Measurements from ENCODE around the gene CERS5. TPM values are rescaled to one million over a fixed set of nuclear protein-coding genes. Genes with fewer than 3 reads are reported as not detected.

The CERS5 gene
- total RNA-seq, 4 donors from 2014 or later = 30.3 to 45.5 (median 40.5) TPM

DNA sequence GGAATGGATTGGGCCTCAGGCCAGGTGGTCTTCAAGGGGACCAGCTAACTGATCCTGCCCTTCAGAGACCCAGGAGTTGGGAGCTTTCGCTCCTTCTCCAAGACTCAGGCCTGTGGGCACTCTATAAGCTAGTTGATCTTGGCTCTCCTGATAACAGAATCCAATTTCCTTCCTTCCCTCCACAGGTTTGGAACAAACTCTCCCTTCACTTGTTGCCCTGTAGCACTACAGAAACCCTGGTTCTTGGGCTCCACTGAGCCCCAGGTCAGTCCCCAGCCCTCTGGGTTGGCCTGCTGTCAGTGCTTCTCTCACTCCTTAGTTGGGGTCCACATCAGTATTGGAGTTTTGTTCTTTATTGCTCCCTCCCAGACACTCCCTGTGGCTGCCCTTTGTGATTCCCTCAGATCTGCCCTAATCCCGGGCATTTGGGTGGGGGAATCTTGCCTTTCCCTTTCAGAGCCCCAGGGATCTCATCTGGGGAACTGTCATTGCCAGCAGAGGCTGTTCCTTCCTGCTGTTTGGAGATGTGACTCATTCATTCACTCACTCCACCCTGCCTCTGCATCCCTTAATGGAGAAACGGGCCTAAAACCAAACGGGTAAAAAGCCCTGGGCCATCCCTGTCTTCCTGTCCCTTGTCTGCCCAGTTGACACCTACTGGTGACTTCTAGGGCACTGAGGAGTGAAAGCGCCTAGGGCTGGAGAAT lies 67.7 kb downstream of the CERS5 start:
- Histone ChIP-seq H3K27ac (peak overlapping the region in 1 of 4 donors; percentile 39), H3K4me1 (peaks cover 0 to 26% (median 15%) of the 10 kb centered on the region in 4 donors), H3K4me3 (no peak overlapping the region), H3K9me3 (no peaks in the 10 kb centered on the region), H3K36me3 (peaks cover 5 to 70% (median 18%) of the 10 kb centered on the region in 3 donors), H3K27me3 (no peaks in the 10 kb centered on the region)
- 67 to 69% methylated on average over 5 of the region's 5 CpGs for WGBS, 2 donors
- DNase-seq (ENCODE audit: low spot score in 2 of 2) = no peak
- TF ChIP-seq, protein P1, sequence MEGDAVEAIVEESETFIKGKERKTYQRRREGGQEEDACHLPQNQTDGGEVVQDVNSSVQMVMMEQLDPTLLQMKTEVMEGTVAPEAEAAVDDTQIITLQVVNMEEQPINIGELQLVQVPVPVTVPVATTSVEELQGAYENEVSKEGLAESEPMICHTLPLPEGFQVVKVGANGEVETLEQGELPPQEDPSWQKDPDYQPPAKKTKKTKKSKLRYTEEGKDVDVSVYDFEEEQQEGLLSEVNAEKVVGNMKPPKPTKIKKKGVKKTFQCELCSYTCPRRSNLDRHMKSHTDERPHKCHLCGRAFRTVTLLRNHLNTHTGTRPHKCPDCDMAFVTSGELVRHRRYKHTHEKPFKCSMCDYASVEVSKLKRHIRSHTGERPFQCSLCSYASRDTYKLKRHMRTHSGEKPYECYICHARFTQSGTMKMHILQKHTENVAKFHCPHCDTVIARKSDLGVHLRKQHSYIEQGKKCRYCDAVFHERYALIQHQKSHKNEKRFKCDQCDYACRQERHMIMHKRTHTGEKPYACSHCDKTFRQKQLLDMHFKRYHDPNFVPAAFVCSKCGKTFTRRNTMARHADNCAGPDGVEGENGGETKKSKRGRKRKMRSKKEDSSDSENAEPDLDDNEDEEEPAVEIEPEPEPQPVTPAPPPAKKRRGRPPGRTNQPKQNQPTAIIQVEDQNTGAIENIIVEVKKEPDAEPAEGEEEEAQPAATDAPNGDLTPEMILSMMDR (IDR thresholded peaks at IDR 0.05) = no peak
- TF ChIP-seq POLR2A (IDR thresholded peaks at IDR 0.05) (no peak), EP300 (IDR thresholded peaks at IDR 0.05) (no peak)

DNA sequence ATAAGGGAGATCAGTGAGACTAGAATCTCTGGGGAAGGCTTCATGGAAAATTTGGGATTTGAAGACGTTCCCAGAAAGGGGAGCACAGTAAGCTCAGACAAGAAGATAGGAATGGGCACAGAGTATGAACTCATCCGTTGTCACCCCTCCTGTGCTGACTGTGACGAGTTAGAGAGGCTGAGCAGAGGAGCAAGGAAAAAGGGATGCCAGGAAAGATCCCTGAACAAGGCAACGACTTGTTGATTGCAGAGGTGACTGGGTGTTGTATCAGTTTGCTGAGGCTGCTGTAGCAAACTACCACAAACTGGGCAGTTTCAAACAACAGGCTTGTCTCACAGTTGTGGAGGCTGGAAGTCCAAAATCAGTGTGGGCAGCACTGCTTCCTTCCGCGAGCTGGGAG lies 69.2 kb downstream of the CERS5 start:
- Histone ChIP-seq H3K9me3 (no peaks in the 10 kb centered on the region), H3K36me3 (peaks cover 5 to 85% (median 29%) of the 10 kb centered on the region in 3 donors), H3K27me3 (no peaks in the 10 kb centered on the region), H3K4me3 (no peak overlapping the region), H3K27ac (no peak overlapping the region), H3K4me1 (peaks cover 0 to 11% (median under 1%) of the 10 kb centered on the region in 4 donors)
- no peak for DNase-seq (ENCODE audit: low spot score in 2 of 2)
- TF ChIP-seq, protein P1 (IDR thresholded peaks at IDR 0.05) = no peak
- TF ChIP-seq EP300 (IDR thresholded peaks at IDR 0.05) = no peak
- no peak for TF ChIP-seq POLR2A (IDR thresholded peaks at IDR 0.05)
- 87 to 90% methylated on average over 6 of the region's 6 CpGs for WGBS, 2 donors

DNA sequence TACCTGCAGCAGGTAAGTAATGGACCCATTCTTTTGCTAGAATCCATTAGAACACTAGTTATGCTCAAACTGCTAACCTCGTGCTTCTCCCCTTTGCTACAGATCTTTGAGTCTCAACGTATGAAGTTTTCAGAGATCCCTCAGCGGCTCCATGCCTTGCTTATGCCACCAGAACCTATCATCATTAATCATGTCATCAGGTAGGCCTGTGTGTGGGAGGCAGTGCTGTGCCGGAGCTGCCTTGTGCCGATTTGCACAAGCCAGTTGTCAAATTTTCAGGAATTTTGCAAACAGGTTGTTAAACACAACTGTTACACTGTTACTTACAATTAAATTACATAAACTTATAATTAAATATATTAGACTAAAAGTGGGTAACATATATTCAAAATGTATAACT lies 76.8 kb downstream of the CERS5 start:
- Histone ChIP-seq H3K27ac (no peak overlapping the region), H3K36me3 (peaks cover 5 to 90% (median 40%) of the 10 kb centered on the region in 3 donors), H3K4me1 (peaks cover 0 to 33% (median 3%) of the 10 kb centered on the region in 4 donors), H3K9me3 (no peaks in the 10 kb centered on the region), H3K4me3 (no peak overlapping the region), H3K27me3 (no peaks in the 10 kb centered on the region)
- DNase-seq (ENCODE audit: low spot score in 2 of 2) = no peak
- TF ChIP-seq EP300 (IDR thresholded peaks at IDR 0.05) = no peak
- no peak for TF ChIP-seq POLR2A (IDR thresholded peaks at IDR 0.05)
- TF ChIP-seq, protein P1 (IDR thresholded peaks at IDR 0.05) = no peak
- WGBS, 2 donors = 79 to 94% methylated on average over 5 of the region's 5 CpGs

DNA sequence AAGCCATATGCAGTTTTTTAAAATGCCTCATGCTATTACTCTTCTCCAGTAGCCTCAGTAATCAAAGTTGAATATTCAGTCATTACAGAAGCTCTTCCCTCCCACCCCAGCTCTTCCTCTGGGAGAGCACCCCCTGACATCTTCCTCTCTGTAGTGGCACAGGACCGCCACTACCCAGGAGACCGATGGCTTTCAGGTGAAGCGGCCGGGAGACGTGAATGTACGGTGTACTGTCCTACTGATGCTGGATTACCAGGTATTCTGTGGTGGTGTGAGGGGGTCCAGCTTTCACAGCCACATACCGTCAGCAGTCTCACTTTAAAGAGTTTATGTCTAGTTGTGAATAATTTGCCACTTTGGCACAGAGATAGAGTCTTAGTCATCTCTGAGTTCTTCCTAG lies 77.4 kb downstream of the CERS5 start:
- Histone ChIP-seq H3K4me3 (no peak overlapping the region), H3K27me3 (no peaks in the 10 kb centered on the region), H3K27ac (no peak overlapping the region), H3K9me3 (no peaks in the 10 kb centered on the region), H3K4me1 (peaks cover 0 to 33% (median 3%) of the 10 kb centered on the region in 4 donors), H3K36me3 (peaks cover 5 to 83% (median 40%) of the 10 kb centered on the region in 3 donors)
- TF ChIP-seq, protein P1 (IDR thresholded peaks at IDR 0.05) = no peak
- TF ChIP-seq EP300 (IDR thresholded peaks at IDR 0.05) = no peak
- TF ChIP-seq POLR2A (IDR thresholded peaks at IDR 0.05) = no peak
- DNase-seq (ENCODE audit: low spot score in 2 of 2) = no peak
- 94 to 95% methylated on average over 7 of the region's 7 CpGs for WGBS, 2 donors

DNA sequence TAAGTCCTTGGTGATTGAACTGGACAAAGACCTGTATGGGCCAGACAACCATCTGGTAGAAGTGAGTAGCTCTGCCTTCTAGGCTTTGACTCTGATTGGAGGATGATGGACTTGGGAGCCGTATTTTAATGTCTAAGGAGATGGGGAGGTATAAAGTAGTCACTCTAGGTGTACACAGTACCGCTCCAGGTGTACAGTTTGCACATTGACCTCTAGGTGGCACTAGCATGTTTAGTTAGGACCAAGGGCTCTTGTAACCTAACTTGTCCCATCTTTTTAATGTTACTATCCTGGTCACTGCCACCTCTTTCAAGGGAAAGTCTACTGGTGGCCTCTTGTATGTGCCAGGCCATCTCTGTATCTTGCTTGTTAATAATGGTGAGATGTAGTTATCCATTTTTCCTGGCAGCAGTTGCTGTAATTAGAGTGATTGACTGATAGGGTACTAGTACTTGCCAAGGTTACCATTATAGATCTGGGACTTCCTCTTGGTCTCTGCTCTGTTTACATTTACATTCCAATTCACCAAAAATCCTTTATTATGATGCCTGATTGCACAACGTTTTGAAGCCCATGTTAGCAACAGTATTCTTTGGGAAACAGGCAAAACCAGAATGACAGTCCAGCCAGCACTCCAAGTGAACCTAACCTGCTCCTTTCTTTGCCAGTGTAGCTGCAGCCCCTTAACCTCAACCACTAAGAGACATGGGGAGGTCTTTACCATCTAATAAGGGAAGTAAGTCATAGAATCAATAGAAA lies 78.4 kb downstream of the CERS5 start:
- DNase-seq (ENCODE audit: low spot score in 2 of 2) = peak in 1 of 2 donors; percentile 69

More for the DNA sequence above, 78.4 kb downstream of the CERS5 start:
- Histone ChIP-seq H3K27me3 (no peaks in the 10 kb centered on the region), H3K36me3 (peaks cover 5 to 74% (median 31%) of the 10 kb centered on the region in 3 donors), H3K4me3 (no peak overlapping the region), H3K27ac (peak overlapping the region in 1 of 4 donors; percentile 20), H3K9me3 (no peaks in the 10 kb centered on the region), H3K4me1 (peaks cover 0 to 43% (median 7%) of the 10 kb centered on the region in 4 donors)
- TF ChIP-seq, protein P1 (IDR thresholded peaks at IDR 0.05) = peak; percentile 58 to 79 (median 66)
- TF ChIP-seq POLR2A (IDR thresholded peaks at IDR 0.05) = no peak
- 40 to 56% methylated on average over 3 of the region's 3 CpGs for WGBS, 2 donors
